Heart right ventricle (tissue), 16 donors: ENCODE results near the gene PLVAP. TPM values are rescaled to one million over a fixed set of nuclear protein-coding genes. Genes with fewer than 3 reads are reported as not detected.

ENCODE experiments used
- ATAC-seq, 8 donors: fragments of 200-7000 bp; cut with Tn5 transposase; one replicate each; pipeline ENCODE4 v1.9.1; 2020; ENCODE audit warnings: mild to moderate bottlenecking in 8 of 8, moderate library complexity in 8 of 8, moderate number of reproducible peaks in 1 of 8
- DNase-seq, 2 donors: peaks; one replicate each; pipeline ENCODE4 v3.0.0-alpha.2; 2020
- H3K27ac ChIP-seq, 10 donors: fragments of 200-600 bp; sonication (generic) in 2 of 10; one replicate each; pipeline versions ENCODE4 v1.5.0 to v1.8.0; 2020 to 2022; ENCODE audit warnings: mild to moderate bottlenecking in 3 of 10
- H3K27me3 ChIP-seq, 7 donors: fragments of 200-600 bp; one replicate each; pipeline ENCODE4 v1.8.0; 2021 to 2022; ENCODE audit warnings: mild to moderate bottlenecking in 2 of 7
- H3K36me3 ChIP-seq, 9 donors: fragments of 200-600 bp; sonication (generic) in 1 of 9; one replicate each; pipeline versions ENCODE4 v1.5.0 to v1.8.0; 2020 to 2022; ENCODE audit warnings: mild to moderate bottlenecking in 2 of 9
- H3K4me1 ChIP-seq, 9 donors: fragments of 200-600 bp; sonication (generic) in 1 of 9; one replicate each; pipeline versions ENCODE4 v1.5.0 to v1.8.0; 2020 to 2022; ENCODE audit warnings: mild to moderate bottlenecking in 4 of 9
- H3K4me3 ChIP-seq, 10 donors: fragments of 200-600 bp; sonication (generic) in 2 of 10; one replicate each; pipeline versions ENCODE4 v1.5.0 to v1.8.0; 2020 to 2022; ENCODE audit warnings: mild to moderate bottlenecking in 7 of 10, moderate library complexity in 2 of 10
- H3K9me3 ChIP-seq, 11 donors: fragments of 200-600 bp in 10 of 11; sonication (generic) in 2 of 11; one replicate each; pipeline versions ENCODE4 v1.5.0 to v1.8.0; 2013 to 2022; ENCODE audit warnings: mild to moderate bottlenecking in 2 of 11, control low read depth in 1 of 11, moderate library complexity in 1 of 11
- WGBS, 2 donors: extraction: QIAGEN DNeasy Blood & Tissue Kit; methylation state at CpG; one replicate each; pipeline ENCODE4 v1.1.7; 2013; ENCODE audit warnings: inconsistent platforms in 1 of 2; 5-methylcytosine and 5-hydroxymethylcytosine counted together
- intact Hi-C, 10 donors: fragments of 100-400 bp; cut with DNase I; formaldehyde crosslinking; loops; one replicate each; pipeline versions ENCODE4 v1.11.1 to v1.14.2; 2022
- polyA plus RNA-seq, 2 donors: library from polyadenylated mRNA; stranded (reverse); fragments of 200-250 nt; gene quantifications; one replicate each; pipeline ENCODE4 v1.2.3, GENCODE V29; 2013
- total RNA-seq, 10 donors: library from RNA; stranded (reverse); fragmentation: NEBNext Ultra II Directional in 3 of 10; extraction: Animal tissue kit (Norgen Biotek cat#: 25700) in 3 of 10; gene quantifications; one replicate each; pipeline versions ENCODE4 v1.2.1 to v1.2.4, GENCODE V29; 2021 to 2023
- TF ChIP-seq, protein P1 (sequence below), 9 donors: fragments of 200-600 bp; sonication (generic) in 2 of 9; IDR thresholded peaks; one replicate each; pipeline versions ENCODE4 v1.5.0 to v1.8.0; 2021 to 2022; ENCODE audit warnings: antibody characterized with exemption in 9 of 9, mild to moderate bottlenecking in 5 of 9, moderate library complexity in 1 of 9
- donor health status: Arrhythmogenic right ventricular cardiomyopathy.
- donor health status: ischemic (EF 13 %, LVEDD 7.1; RV severe dilation, severe dysfunction).
- donor health status: healthy with polysubstance abuse.
- donor health status: DM: no; HTN: yes; CAD: no.
- donor health status: DM: no; HTN: no; CAD: no.
- donor health status: ischemic (EF 25% LVEDD 6.9; RV normal size, moderate dysfunction).
- donor health status: ischemic (EF 25% LVEDD 5.7; RV mildly dilated, moderate dysfunction).
- donor health status: healthy.
- donor health status: DM: yes; HTN: yes; CAD: no.
- donor health status: Ischemic cardiomyopathy.
- donor health status: ischemic (EF 35%, LVEDD 5.7; RV mildly dilated, moderate dysfunction).
- donor health status: nonischemic (EF 11% LVEDD 7.7; RV severe dilation, severe dysfunction).
- donor health status: DM: yes; HTN: yes; CAD: no.
- donor health status: PGD.
- donor health status: ischemic (EF 29% LVEDD 5.4; RV normal size, mild dysfunction).
- donor health status: nonischemic (EF 23%, LVEDD 6.1; RV moderate dilation, normal function).

Gene PLVAP
- total and polyA plus RNA-seq, 12 donors: 7.5 to 74.9 (median 24.5) TPM

DNA sequence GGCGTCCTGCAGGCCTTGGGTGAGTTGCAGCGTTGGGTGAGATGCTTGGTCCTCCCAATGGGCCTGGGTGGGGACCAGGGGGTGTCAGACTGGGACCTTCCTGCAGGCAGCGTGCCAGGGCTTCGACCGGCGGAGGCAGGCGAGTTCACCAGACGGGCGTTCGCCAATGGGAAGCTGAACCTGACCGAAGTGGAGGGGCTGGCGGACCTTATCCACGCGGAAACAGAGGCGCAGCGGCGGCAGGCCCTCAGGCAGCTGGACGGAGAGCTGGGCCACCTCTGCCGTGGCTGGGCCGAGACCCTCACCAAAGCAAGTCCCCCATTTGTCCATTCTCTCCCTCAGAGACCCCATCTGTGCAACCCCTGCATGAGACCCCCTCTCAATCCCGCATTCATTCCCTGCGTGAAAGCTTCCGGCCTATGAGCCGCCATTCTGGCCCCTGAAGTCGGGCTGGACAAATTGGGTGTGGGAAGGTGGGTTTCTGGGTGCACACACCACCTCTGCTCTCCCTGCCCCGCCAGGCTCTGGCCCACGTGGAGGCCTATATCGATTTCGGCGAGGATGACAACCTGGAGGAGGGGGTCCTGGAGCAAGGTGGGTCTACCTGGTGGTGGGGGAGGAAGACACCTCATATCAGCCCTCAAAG lies 38.6 kb downstream of the PLVAP start:
- no peaks in the 10 kb centered on the region for H3K27me3 ChIP-seq
- H3K4me1 ChIP-seq: peaks cover 8 to 39% (median 36%) of the 10 kb centered on the region in 9 donors
- DNase-seq: no peak
- peaks cover 0 to 17% (median 0%) of the 10 kb centered on the region in 9 donors for H3K36me3 ChIP-seq
- no peaks in the 10 kb centered on the region for H3K9me3 ChIP-seq
- peak overlapping the region; percentile 61 to 84 (median 77) for H3K4me3 ChIP-seq
- ATAC-seq: no peak
- 90 to 94% methylated on average over 30 of the region's 30 CpGs for WGBS, 2 donors
- intact Hi-C loops: no loop called here
- TF ChIP-seq, protein P1, sequence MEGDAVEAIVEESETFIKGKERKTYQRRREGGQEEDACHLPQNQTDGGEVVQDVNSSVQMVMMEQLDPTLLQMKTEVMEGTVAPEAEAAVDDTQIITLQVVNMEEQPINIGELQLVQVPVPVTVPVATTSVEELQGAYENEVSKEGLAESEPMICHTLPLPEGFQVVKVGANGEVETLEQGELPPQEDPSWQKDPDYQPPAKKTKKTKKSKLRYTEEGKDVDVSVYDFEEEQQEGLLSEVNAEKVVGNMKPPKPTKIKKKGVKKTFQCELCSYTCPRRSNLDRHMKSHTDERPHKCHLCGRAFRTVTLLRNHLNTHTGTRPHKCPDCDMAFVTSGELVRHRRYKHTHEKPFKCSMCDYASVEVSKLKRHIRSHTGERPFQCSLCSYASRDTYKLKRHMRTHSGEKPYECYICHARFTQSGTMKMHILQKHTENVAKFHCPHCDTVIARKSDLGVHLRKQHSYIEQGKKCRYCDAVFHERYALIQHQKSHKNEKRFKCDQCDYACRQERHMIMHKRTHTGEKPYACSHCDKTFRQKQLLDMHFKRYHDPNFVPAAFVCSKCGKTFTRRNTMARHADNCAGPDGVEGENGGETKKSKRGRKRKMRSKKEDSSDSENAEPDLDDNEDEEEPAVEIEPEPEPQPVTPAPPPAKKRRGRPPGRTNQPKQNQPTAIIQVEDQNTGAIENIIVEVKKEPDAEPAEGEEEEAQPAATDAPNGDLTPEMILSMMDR (IDR thresholded peaks at IDR 0.05): no peak
- H3K27ac ChIP-seq: no peak overlapping the region

DNA sequence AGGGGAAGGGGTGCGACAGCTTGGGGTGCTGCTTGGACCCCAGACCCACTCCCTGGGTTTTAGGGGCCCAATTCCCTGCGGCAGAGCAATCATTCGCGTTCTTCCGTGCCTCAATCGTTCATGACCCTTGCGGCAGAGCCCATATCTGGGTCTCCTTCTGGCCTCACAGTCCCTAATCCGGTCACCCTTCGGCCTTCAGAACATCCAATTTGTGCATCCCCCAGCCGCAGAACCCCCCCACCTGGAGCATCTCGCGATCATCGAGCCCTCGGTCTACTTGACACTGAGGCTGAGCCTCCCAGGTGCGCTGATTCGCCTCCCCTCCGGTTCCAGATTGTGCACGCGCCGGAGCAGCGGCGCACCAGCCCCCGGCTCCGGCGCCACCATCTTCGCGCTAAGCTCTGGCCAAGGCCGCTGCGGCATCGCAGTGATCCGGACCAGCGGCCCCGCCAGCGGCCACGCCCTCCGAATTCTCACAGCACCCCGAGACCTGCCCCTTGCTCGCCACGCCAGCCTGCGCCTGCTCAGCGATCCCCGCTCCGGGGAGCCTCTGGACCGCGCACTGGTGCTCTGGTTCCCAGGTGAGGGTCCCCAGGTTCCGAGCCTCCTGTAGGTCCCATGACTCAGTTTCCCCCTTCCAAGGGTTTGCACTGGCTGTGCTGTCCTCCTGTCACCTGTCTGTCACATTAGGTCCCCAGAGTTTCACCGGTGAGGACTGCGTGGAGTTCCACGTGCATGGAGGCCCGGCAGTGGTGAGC lies 39.3 kb downstream of the PLVAP start:
- H3K4me1 ChIP-seq: peaks cover 8 to 45% (median 36%) of the 10 kb centered on the region in 9 donors
- no peak for DNase-seq

DNA sequence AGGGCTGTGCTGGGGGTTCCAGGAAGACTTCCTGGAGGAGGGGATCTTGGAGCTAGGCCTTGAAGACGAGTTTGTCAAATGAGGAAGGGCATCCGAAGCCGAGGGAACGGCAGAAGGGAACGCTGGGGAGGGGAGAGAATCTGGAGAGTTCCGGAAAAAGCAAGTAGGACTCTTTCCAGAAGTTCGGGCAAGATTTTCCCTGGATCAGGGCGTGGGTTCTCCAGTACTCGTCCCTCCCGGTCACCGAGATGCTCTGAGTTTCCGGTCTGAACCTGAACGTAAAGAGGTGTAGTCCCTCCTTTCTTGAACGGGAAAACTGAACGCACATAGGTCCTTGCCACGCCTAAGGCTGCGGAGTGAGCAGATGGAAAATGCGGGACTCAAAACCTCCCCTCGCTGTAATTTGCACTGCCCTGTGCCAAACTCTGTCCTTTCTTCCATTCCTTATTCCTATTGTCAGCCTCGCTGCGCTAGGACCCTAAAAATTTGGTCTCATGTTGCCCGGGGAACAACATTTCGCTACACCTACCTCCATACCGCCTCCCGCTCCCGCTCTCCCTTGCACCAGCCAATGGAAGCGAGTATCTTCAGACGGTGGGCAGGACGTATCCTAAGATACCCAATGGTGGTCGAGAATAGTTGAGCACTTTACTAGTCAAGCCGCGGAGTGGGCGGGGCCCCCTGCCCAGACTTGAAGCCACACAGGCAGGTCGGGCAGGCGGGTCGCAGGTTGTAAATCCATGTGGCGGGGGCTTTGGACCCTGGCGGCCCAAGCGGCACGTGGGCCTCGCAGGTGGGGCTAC lies 40.1 kb downstream of the PLVAP start, which contains the start of gene GTPBP3:
TSS of gene GTPBP3 (plus strand) at position 682 of the 803 bp plus-strand sequence. CDS start at position 741, 59 bp downstream.
- ATAC-seq (peak; percentile 89 to 95 (median 93)), DNase-seq (peak; percentile 94 to 97)
- Histone ChIP-seq H3K4me3 (peak within 1 kb of the TSS; percentile 61 to 84 (median 77)), H3K9me3 (no peaks in the 10 kb centered on the region), H3K4me1 (peaks cover 8 to 45% (median 36%) of the 10 kb centered on the region in 9 donors), H3K27me3 (no peaks in the 10 kb centered on the region), H3K27ac (peak within 1 kb of the TSS; percentile 66 to 95 (median 92)), H3K36me3 (peaks cover 0 to 14% (median 0%) of the 10 kb centered on the region in 9 donors)
- TF ChIP-seq, protein P1 (IDR thresholded peaks at IDR 0.05): no peak
- intact Hi-C loops: loop anchor here in 1 of 10 donors (2.0 kb wide), 1 partner anchor 32 kb away; the partner anchor contains the start of gene MRPL34
- 1% methylated on average over 41 of the region's 41 CpGs for WGBS, 2 donors

More for the DNA sequence above, 39.3 kb downstream of the PLVAP start:
- no peaks in the 10 kb centered on the region for H3K27me3 ChIP-seq
- peak overlapping the region in 9 of 10 donors; percentile 66 to 95 (median 93) for H3K27ac ChIP-seq
- WGBS, 2 donors: 6 to 10% methylated on average over 50 of the region's 50 CpGs
- TF ChIP-seq, protein P1 (IDR thresholded peaks at IDR 0.05): no peak
- H3K4me3 ChIP-seq: peak overlapping the region; percentile 61 to 84 (median 77)
- intact Hi-C loops: loop anchor here in 1 of 10 donors (2.0 kb wide), 1 partner anchor 33 kb away; the partner anchor contains the start of gene MRPL34
- ATAC-seq: no peak
- H3K9me3 ChIP-seq: no peaks in the 10 kb centered on the region
- peaks cover 0 to 17% (median 0%) of the 10 kb centered on the region in 9 donors for H3K36me3 ChIP-seq
